T-helper 1 cell treated with Interleukin-12 subunit alpha and Interleukin-12 subunit beta and Interleukin-4 antibody, amounts not matched to agents 30 μg/mL and 1 μg/mL, for 36 hours (primary cell): ENCODE results near the gene ZNF69.
A peak's percentile ranks its signal among the peaks of the same experiment; 100 is the strongest.
"Not testable (repeated sequence)": the region's sequence is repeated elsewhere in the genome, so short reads cannot be mapped to it uniquely, and the experiment has no call there.

Source experiments
- H3K27ac Mint-ChIP-seq: one replicate; pipeline ENCODE4 v1.8.0; 2021; ENCODE audit warnings: mild to moderate bottlenecking, mixed read lengths
- H3K27me3 Mint-ChIP-seq: one replicate; pipeline ENCODE4 v1.8.0; 2021; ENCODE audit warnings: low read depth, mixed read lengths
- H3K36me3 Mint-ChIP-seq: one replicate; pipeline ENCODE4 v1.8.0; 2021; ENCODE audit warnings: low read depth, mixed read lengths
- H3K4me1 Mint-ChIP-seq: one replicate; pipeline ENCODE4 v1.8.0; 2021; ENCODE audit warnings: low read depth, mixed read lengths
- H3K4me3 Mint-ChIP-seq: one replicate; pipeline ENCODE4 v1.8.0; 2021; ENCODE audit warnings: mild to moderate bottlenecking, moderate library complexity, mixed read lengths
- H3K9me3 Mint-ChIP-seq: one replicate; pipeline ENCODE4 v1.8.0; 2021; ENCODE audit warnings: mixed read lengths

Gene ZNF69

GRCh38 chr19:11925651-11926187 lies 38.1 kb downstream of the ZNF69 start:
- H3K27ac Mint-ChIP-seq: peak overlapping the region; percentile 85
- not testable (repeated sequence) for H3K27me3 Mint-ChIP-seq
- H3K36me3 Mint-ChIP-seq: peaks cover 41% of the 10 kb centered on the region
- H3K9me3 Mint-ChIP-seq: peaks cover 25% of the 10 kb centered on the region
- H3K4me3 Mint-ChIP-seq: peak overlapping the region; percentile 91
- peaks cover 31% of the 10 kb centered on the region for H3K4me1 Mint-ChIP-seq

- Mint-ChIP-seq H3K27ac (no peak overlapping the region), H3K36me3 (peaks cover 51% of the 10 kb centered on the region)
Observed at GRCh38 chr19:11927227-11927626, 39.6 kb downstream of the ZNF69 start.

GRCh38 chr19:11931051-11931450 lies 43.5 kb downstream of the ZNF69 start:
- Mint-ChIP-seq H3K4me1 (peaks cover 12% of the 10 kb centered on the region), H3K27ac (no peak overlapping the region), H3K9me3 (peaks cover 48% of the 10 kb centered on the region), H3K36me3 (peaks cover 66% of the 10 kb centered on the region), H3K4me3 (no peak overlapping the region), H3K27me3 (no peaks in the 10 kb centered on the region)

More at GRCh38 chr19:11927227-11927626, 39.6 kb downstream of the ZNF69 start:
- Mint-ChIP-seq H3K9me3 (peaks cover 33% of the 10 kb centered on the region), H3K4me3 (no peak overlapping the region), H3K4me1 (peaks cover 35% of the 10 kb centered on the region), H3K27me3 (no peaks in the 10 kb centered on the region)

GRCh38 chr19:11931513-11931912 lies 43.9 kb downstream of the ZNF69 start:
- Mint-ChIP-seq H3K27me3 (no peaks in the 10 kb centered on the region), H3K4me1 (peaks cover 10% of the 10 kb centered on the region), H3K27ac (no peak overlapping the region), H3K4me3 (no peak overlapping the region), H3K9me3 (peaks cover 50% of the 10 kb centered on the region), H3K36me3 (peaks cover 69% of the 10 kb centered on the region)

GRCh38 chr19:11935829-11936228 lies 48.2 kb downstream of the ZNF69 start:
- Mint-ChIP-seq H3K9me3 (peaks cover 52% of the 10 kb centered on the region), H3K36me3 (peaks cover 67% of the 10 kb centered on the region)
- not testable (repeated sequence) for H3K27me3 Mint-ChIP-seq, H3K4me3 Mint-ChIP-seq, H3K4me1 Mint-ChIP-seq, H3K27ac Mint-ChIP-seq

GRCh38 chr19:11938383-11938782 lies 50.8 kb downstream of the ZNF69 start:
- H3K4me3 Mint-ChIP-seq, H3K27me3 Mint-ChIP-seq, H3K27ac Mint-ChIP-seq, H3K4me1 Mint-ChIP-seq: not testable (repeated sequence)
- Mint-ChIP-seq H3K36me3 (peaks cover 72% of the 10 kb centered on the region), H3K9me3 (peaks cover 58% of the 10 kb centered on the region)

GRCh38 chr19:11941361-11941887 lies 53.8 kb downstream of the ZNF69 start:
- H3K4me3 Mint-ChIP-seq, H3K27ac Mint-ChIP-seq, H3K27me3 Mint-ChIP-seq, H3K4me1 Mint-ChIP-seq: not testable (repeated sequence)
- Mint-ChIP-seq H3K9me3 (peaks cover 72% of the 10 kb centered on the region), H3K36me3 (peaks cover 84% of the 10 kb centered on the region)

- H3K36me3 Mint-ChIP-seq: peaks cover 86% of the 10 kb centered on the region
- no peaks in the 10 kb centered on the region for H3K4me1 Mint-ChIP-seq
- no peaks in the 10 kb centered on the region for H3K27me3 Mint-ChIP-seq
- no peak overlapping the region for H3K27ac Mint-ChIP-seq
- peaks cover 72% of the 10 kb centered on the region for H3K9me3 Mint-ChIP-seq
- no peak overlapping the region for H3K4me3 Mint-ChIP-seq
Observed at GRCh38 chr19:11942008-11942842, 54.6 kb downstream of the ZNF69 start.

GRCh38 chr19:11942843-11943108 lies 55.2 kb downstream of the ZNF69 start:
- H3K4me1 Mint-ChIP-seq: no peaks in the 10 kb centered on the region
- peaks cover 77% of the 10 kb centered on the region for H3K9me3 Mint-ChIP-seq
- H3K27ac Mint-ChIP-seq: no peak overlapping the region
- H3K36me3 Mint-ChIP-seq: peaks cover 87% of the 10 kb centered on the region
- H3K27me3 Mint-ChIP-seq: no peaks in the 10 kb centered on the region
- no peak overlapping the region for H3K4me3 Mint-ChIP-seq

GRCh38 chr19:11944656-11945055 lies 57.1 kb downstream of the ZNF69 start:
- H3K36me3 Mint-ChIP-seq: peaks cover 93% of the 10 kb centered on the region
- H3K27ac Mint-ChIP-seq: no peak overlapping the region
- H3K27me3 Mint-ChIP-seq: no peaks in the 10 kb centered on the region
- no peaks in the 10 kb centered on the region for H3K4me1 Mint-ChIP-seq
- peaks cover 85% of the 10 kb centered on the region for H3K9me3 Mint-ChIP-seq
- no peak overlapping the region for H3K4me3 Mint-ChIP-seq

GRCh38 chr19:11948646-11949045 lies 61.1 kb downstream of the ZNF69 start:
- Mint-ChIP-seq H3K27ac (no peak overlapping the region), H3K36me3 (peaks cover 87% of the 10 kb centered on the region), H3K27me3 (no peaks in the 10 kb centered on the region), H3K9me3 (peaks cover 87% of the 10 kb centered on the region), H3K4me3 (no peak overlapping the region), H3K4me1 (no peaks in the 10 kb centered on the region)

GRCh38 chr19:11949201-11949600 lies 61.6 kb downstream of the ZNF69 start:
- no peaks in the 10 kb centered on the region for H3K27me3 Mint-ChIP-seq
- H3K27ac Mint-ChIP-seq: no peak overlapping the region
- no peaks in the 10 kb centered on the region for H3K4me1 Mint-ChIP-seq

GRCh38 chr19:11949614-11950080 lies 62.1 kb downstream of the ZNF69 start:
- not testable (repeated sequence) for H3K4me1 Mint-ChIP-seq, H3K27me3 Mint-ChIP-seq, H3K4me3 Mint-ChIP-seq
- H3K27ac Mint-ChIP-seq: peak overlapping the region; percentile 39
- peaks cover 88% of the 10 kb centered on the region for H3K9me3 Mint-ChIP-seq
- peaks cover 77% of the 10 kb centered on the region for H3K36me3 Mint-ChIP-seq

More at GRCh38 chr19:11949201-11949600, 61.6 kb downstream of the ZNF69 start:
- peaks cover 82% of the 10 kb centered on the region for H3K36me3 Mint-ChIP-seq
- peaks cover 87% of the 10 kb centered on the region for H3K9me3 Mint-ChIP-seq
- no peak overlapping the region for H3K4me3 Mint-ChIP-seq

GRCh38 chr19:11950312-11950711 lies 62.7 kb downstream of the ZNF69 start:
- Mint-ChIP-seq H3K9me3 (peaks cover 86% of the 10 kb centered on the region), H3K27me3 (no peaks in the 10 kb centered on the region), H3K4me1 (no peaks in the 10 kb centered on the region), H3K27ac (no peak overlapping the region), H3K36me3 (peaks cover 72% of the 10 kb centered on the region), H3K4me3 (no peak overlapping the region)
